Measurements from ENCODE around the gene MPZL1. TPM values are rescaled to one million over a fixed set of nuclear protein-coding genes. Genes with fewer than 3 reads are reported as not detected.

Gene MPZL1
- total and polyA plus RNA-seq, 2 donors (not counting 1 experiment from before 2014, with no cell fraction given), result 81.4 to 158 TPM

- H3K27me3 ChIP-seq (ENCODE audit: control insufficient read depth, insufficient read depth, low read length), result no peaks in the 10 kb centered on the region
- no peak for TF ChIP-seq EZH2 (IDR thresholded peaks at IDR 0.05; ENCODE audit: low read length, missing control alignments)
- TF ChIP-seq CTCF (conservative IDR thresholded peaks at IDR 0.05 in 1 of 2, IDR thresholded peaks at IDR 0.05 in 1 of 2; ENCODE audit: low read depth in 1 of 2, low read length in 2 of 2), result no peak
- H3K9me3 ChIP-seq (ENCODE audit: control insufficient read depth, insufficient read depth, low read depth, low read length), result no peaks in the 10 kb centered on the region
- no peak overlapping the region for H3K27ac ChIP-seq (ENCODE audit: insufficient read depth, low read length)
- H3K9ac ChIP-seq (ENCODE audit: insufficient read depth, low read length), result no peak overlapping the region
- no peaks in the 10 kb centered on the region for H3K36me3 ChIP-seq (ENCODE audit: control insufficient read depth, insufficient read depth, low read length)
- H3K79me2 ChIP-seq (ENCODE audit: control insufficient read depth, insufficient read depth, low read length), result no peaks in the 10 kb centered on the region
- no peak overlapping the region for H3K4me2 ChIP-seq (ENCODE audit: extremely low read depth, insufficient read depth, low read length)
- H3K4me3 ChIP-seq (replicated peaks in 1 of 4; ENCODE audit: control extremely low read depth in 1 of 4, insufficient read depth in 1 of 4, low read depth in 3 of 4, low read length in 4 of 4), result no peak overlapping the region
- peak; percentile 41 to 53 for DNase-seq (ENCODE audit: low read depth in 2 of 2)
- peaks cover 11% of the 10 kb centered on the region for H3K4me1 ChIP-seq (ENCODE audit: control insufficient read depth, extremely low read depth, insufficient read depth, low read length)
- H4K20me1 ChIP-seq (ENCODE audit: control insufficient read depth, extremely low read depth, insufficient read depth, low read length), result no peaks in the 10 kb centered on the region
- no peak overlapping the region for H2AFZ ChIP-seq (ENCODE audit: low read length)
Measured at GRCh38 chr1:167808104-167808503, 86.3 kb downstream of the MPZL1 start.

GRCh38 chr1:167808690-167809089 lies 86.9 kb downstream of the MPZL1 start:
- Histone ChIP-seq H2AFZ (ENCODE audit: low read length) (no peak overlapping the region), H3K9ac (ENCODE audit: insufficient read depth, low read length) (no peak overlapping the region), H3K4me1 (ENCODE audit: control insufficient read depth, extremely low read depth, insufficient read depth, low read length) (peaks cover 8% of the 10 kb centered on the region), H3K4me3 (replicated peaks in 1 of 4; ENCODE audit: control extremely low read depth in 1 of 4, insufficient read depth in 1 of 4, low read depth in 3 of 4, low read length in 4 of 4) (no peak overlapping the region), H3K27me3 (ENCODE audit: control insufficient read depth, insufficient read depth, low read length) (no peaks in the 10 kb centered on the region), H4K20me1 (ENCODE audit: control insufficient read depth, extremely low read depth, insufficient read depth, low read length) (no peaks in the 10 kb centered on the region), H3K9me3 (ENCODE audit: control insufficient read depth, insufficient read depth, low read depth, low read length) (no peaks in the 10 kb centered on the region), H3K36me3 (ENCODE audit: control insufficient read depth, insufficient read depth, low read length) (no peaks in the 10 kb centered on the region), H3K79me2 (ENCODE audit: control insufficient read depth, insufficient read depth, low read length) (no peaks in the 10 kb centered on the region), H3K4me2 (ENCODE audit: extremely low read depth, insufficient read depth, low read length) (no peak overlapping the region), H3K27ac (ENCODE audit: insufficient read depth, low read length) (no peak overlapping the region)
- no peak for TF ChIP-seq EZH2 (IDR thresholded peaks at IDR 0.05; ENCODE audit: low read length, missing control alignments)
- TF ChIP-seq CTCF (conservative IDR thresholded peaks at IDR 0.05 in 1 of 2, IDR thresholded peaks at IDR 0.05 in 1 of 2; ENCODE audit: low read depth in 1 of 2, low read length in 2 of 2), result no peak
- DNase-seq (ENCODE audit: low read depth in 2 of 2), result no peak

GRCh38 chr1:167812972-167813371 lies 91.2 kb downstream of the MPZL1 start:
- Histone ChIP-seq H3K9ac (ENCODE audit: insufficient read depth, low read length) (no peak overlapping the region), H3K27ac (ENCODE audit: insufficient read depth, low read length) (no peak overlapping the region), H3K4me1 (ENCODE audit: control insufficient read depth, extremely low read depth, insufficient read depth, low read length) (no peaks in the 10 kb centered on the region), H3K4me3 (replicated peaks in 1 of 4; ENCODE audit: control extremely low read depth in 1 of 4, insufficient read depth in 1 of 4, low read depth in 3 of 4, low read length in 4 of 4) (no peak overlapping the region), H2AFZ (ENCODE audit: low read length) (no peak overlapping the region), H3K4me2 (ENCODE audit: extremely low read depth, insufficient read depth, low read length) (no peak overlapping the region), H3K9me3 (ENCODE audit: control insufficient read depth, insufficient read depth, low read depth, low read length) (no peaks in the 10 kb centered on the region), H3K27me3 (ENCODE audit: control insufficient read depth, insufficient read depth, low read length) (no peaks in the 10 kb centered on the region), H4K20me1 (ENCODE audit: control insufficient read depth, extremely low read depth, insufficient read depth, low read length) (no peaks in the 10 kb centered on the region), H3K36me3 (ENCODE audit: control insufficient read depth, insufficient read depth, low read length) (no peaks in the 10 kb centered on the region), H3K79me2 (ENCODE audit: control insufficient read depth, insufficient read depth, low read length) (no peaks in the 10 kb centered on the region)
- no peak for DNase-seq (ENCODE audit: low read depth in 2 of 2)
- TF ChIP-seq CTCF (conservative IDR thresholded peaks at IDR 0.05 in 1 of 2, IDR thresholded peaks at IDR 0.05 in 1 of 2; ENCODE audit: low read depth in 1 of 2, low read length in 2 of 2) (no peak), EZH2 (IDR thresholded peaks at IDR 0.05; ENCODE audit: low read length, missing control alignments) (no peak)
